ENCODE measurements around the gene KMT2D. TPM values are rescaled to one million over a fixed set of nuclear protein-coding genes. Genes with fewer than 3 reads are reported as not detected.
"Not testable (repeated sequence)": the region's sequence is repeated elsewhere in the genome, so short reads cannot be mapped to it uniquely, and the experiment has no call there.

Gene KMT2D
- polyA plus RNA-seq, 5 donors, result 47.8 to 69.3 (median 51.7) TPM

DNA sequence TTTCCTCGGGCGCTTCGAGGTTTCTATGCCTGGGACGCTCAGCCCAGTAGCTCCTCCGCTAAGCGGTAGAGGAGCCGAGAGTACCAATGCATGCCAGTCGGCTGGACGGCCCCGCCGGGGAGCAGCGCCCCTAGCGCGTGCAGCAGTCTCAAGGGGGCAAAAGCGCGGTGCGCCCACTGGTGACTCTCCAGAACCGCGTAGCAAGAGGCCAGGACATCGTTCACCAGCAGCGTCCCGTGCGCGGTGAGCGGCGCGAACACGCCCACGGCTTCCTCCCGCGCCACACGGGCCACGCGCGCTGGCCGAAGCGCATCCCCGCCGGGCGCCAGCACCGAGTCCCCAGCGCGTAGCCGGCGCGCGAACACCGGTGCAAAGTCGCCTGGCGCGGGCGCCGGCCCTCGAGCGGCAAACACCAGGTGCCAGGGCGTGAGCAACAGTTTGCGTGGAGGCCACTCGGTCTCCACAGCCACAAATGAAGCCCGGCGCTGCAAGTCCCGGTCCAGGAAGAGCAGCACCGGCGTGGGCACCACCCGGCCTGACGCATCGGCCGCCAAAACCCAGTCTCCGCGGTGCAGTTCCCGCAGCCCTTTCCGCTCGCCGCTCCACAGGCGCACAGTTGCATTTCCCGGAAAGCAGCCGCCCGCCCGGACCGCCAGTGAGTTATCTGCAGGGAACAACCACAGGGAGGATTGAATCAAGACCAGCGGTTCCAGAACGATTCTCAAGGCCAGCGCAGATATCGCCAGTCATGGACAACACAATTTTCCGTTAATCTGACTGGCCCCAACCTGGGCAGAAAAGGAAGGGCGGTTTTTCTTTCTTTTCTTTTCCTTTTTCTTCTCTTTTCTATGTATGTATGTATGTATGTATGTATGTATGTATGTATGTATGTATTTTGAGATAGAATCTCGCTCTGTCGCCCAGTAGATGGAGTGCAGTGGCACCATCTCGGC is 29.5 kb upstream of the KMT2D start:
- DNase-seq, result no peak

DNA sequence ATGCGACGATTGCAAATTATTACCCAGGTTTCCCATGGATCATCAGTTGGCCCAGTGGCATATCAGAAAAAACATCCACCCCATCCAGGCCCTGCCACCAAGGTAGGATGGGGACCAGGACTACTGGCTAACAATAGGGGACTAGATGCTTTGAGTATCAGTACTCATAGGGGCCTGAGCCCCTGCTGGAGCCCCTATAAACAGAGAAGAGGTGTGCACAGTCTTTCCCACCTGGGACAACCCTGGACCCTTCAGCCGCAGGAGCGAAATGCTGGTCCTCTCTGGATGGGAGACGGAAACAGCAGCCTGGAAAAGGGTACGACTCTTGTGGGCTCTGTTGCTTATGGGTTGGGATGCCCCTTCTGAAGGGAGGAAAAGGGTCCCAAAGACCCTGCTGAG is 28.3 kb upstream of the KMT2D start:
- no peak for DNase-seq

DNA sequence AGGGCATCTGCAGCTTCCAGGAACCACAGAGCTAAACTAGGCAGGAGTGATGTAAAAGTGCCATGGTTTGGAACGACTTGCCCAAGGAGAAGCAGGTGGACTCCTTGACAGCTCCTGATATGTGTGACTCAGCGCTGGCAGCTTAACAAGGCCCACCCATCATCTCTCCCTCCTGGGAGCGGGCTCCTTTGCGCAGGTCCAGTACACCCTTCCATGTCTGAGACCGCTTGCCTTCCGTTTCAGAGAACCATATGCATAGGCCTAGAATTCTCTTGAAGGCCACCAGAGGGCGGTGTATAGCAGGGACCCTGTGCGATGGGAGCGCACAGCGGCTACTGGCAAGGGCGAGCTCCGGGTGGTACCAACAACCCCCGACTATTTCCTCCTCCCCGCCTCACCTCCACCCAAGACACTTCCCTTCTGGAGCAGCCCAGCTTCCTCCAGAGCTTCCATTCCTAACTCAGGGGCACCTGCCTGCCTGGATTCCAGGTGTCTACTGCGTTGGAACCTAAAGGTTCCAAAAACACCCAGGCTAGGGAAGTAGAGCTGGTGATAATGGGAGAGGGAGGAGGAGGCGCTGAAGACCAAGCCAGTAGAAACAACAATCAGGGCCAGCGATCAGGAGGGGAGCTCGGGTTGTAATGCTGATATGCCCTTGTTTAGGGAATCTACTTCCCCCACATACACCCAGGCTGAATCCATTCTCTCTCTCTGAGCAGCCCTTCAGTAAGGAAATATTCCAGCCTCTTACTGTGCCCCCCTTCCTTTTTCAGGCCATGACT is 27.7 kb upstream of the KMT2D start:
- DNase-seq, result peak; percentile 77 to 78

DNA sequence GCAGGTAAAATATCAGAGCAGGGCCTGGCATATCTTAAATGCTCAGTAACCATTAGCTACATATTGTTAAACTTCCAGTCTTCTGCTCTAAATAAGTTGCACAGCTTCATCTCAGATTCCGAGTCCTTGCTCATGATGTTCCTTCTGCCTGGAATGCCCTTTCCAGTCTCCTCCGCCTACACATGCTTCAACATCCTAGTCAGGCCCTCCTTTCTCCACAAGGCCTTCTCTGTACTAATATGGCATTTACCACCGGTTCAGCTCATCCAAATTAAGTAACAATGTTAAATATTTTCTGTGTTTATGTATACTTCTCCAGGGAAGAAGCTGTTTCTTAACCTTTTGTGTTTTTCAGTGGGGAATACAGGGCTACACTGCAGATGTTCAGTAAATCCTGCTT is 25.5 kb upstream of the KMT2D start:
- no peak for DNase-seq

DNA sequence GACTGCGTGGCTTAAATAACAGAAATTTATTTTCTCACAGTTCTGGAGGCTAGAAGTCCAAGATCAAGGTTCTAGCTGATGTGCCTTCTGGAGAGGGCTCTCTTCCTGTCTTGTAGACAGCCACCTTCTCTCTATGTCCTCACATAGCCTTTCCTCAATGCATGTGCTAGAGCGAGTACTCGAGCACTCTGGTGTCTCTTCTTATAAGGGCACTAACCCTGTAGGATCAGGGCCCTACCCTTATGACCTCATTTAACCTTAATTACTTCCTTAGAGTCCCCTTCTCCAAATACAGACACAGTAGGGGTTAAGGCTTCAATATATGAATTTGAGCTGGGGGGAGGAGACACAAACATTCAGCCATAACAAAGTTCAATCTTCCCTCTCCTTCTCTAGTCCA is 23.8 kb upstream of the KMT2D start:
- DNase-seq, result no peak

DNA sequence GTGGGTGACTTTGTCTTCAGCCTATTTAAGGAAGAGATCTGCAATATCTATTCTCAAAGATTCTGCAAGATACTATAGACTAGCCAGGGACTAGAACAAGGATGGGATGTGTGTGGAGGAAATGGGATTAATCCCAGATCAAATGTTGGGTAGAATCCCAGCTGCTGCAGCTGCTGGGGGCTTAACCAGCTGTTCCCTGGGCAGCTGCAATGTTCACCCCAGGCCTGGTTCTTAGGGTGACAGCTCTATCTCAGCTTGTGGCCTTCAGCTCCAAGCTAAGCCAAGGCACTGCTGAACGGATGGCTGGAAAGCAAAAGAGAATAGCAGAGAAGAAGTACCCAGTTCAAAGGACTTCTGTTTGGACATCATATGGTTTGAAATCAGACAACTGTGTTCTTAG is 19.2 kb upstream of the KMT2D start:
- DNase-seq, result no peak

DNA sequence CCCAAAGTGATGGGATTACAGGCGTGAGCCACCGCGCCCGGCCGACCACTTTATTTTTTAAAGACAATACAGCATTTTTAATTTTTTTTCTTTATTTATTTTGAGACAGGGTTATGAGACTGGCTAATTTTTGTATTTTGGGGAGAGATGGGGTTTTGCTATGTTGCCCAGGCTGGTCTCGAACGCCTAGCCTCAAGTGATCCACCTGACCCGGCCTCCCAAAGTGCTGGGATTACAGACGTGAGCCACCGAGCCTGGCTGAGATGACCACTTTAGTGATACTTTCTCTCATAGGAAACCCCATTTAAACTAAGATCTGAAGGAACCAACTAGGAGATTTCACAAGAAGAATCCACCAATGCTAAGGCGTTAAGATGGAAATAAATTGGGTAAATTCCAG is 10.4 kb upstream of the KMT2D start:
- no peak for DNase-seq

DNA sequence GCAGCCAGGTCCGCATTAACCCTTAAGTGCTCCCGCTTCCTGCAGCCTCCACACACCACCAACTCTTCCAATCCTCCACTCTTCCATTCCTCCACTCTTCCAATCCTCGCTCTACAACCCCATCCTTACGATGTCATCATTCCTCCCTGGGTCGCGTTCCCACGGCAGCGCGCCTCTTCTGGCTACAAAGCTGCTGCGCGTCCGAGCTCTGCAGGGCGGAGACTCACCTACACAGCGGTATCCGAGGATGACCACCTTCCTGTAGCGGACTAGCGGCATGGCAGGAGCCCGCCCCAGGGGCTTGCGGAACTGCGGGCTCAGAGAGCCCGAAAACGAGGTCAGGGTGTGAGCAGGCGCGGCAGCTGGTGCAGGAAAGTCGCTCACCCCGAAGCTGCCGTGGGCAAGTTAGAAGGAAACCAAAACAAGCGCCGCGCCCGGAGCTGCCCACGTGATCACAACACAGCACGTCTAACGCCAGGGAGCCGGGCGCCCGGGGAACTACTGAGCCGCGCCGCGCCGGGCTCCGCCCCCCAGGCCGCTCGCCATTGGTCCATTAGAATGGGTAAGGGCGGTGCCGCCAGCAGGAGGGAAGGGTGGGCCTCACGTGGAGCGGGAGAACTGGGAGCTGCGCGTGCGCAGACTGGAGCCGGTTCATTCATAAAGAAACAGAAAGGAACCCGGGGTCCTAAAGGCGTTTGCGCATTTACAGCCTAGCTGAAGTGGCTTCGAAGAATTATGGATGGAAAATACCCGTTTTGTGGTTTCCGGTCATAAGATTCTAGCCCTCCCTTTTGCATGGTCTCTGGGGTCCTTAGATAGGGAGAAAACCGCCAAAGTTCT is 9.1 kb upstream of the KMT2D start, which contains the start of gene RHEBL1:
TSS of gene RHEBL1 (minus strand) at position 473 of the 840 bp plus-strand sequence. CDS start at position 279, 194 bp downstream.
- peak; percentile 96 to 97 for DNase-seq

DNA sequence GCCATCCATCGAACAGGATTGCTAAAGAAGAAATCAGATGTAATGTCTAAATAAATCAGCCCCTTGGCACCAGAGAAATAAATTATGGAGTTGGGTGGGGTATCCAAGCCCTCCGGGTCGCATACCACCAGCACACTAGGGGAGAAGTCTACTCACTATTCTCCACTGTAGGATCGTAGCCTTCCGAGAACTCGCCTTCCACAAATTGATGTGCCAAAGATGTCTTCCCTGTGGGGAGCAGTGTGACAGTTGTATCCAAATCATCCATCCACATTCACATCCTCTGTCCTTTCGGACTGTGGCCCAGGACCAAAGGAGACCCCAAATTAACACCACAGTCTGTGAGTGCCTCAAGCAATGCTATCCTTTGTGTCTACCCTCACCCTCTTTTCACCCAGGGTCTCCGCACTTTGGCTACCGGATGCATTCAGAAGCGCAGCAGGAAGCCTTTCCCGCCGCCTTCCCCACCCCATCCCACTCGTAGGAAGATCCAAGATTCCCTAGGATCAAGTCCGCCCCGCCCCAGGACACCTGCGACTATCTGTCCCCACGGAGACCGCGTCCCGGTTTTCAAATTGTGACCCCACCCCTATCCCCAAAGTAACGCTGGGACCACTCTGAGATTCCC is 8.4 kb upstream of the KMT2D start:
- DNase-seq, result no peak

DNA sequence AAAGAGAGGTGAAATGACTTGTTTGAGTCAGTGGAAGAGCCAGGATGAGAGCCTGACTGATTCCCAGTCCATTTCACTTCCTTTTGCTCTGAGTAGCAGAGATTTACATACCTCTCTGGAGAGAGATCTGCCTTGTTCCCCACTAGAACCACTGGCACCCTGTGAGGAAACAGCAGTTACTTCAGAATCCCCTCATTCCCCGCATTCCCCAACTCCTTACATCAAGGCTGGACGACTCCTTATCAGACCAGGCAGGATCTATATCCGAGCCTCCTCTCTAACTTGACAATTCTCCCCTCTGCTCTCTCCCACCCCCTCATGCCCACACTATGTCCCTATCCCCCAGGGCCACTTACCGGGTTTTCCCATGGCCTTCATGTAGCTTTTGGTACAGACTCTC is 5.5 kb upstream of the KMT2D start:
- DNase-seq, result no peak

DNA sequence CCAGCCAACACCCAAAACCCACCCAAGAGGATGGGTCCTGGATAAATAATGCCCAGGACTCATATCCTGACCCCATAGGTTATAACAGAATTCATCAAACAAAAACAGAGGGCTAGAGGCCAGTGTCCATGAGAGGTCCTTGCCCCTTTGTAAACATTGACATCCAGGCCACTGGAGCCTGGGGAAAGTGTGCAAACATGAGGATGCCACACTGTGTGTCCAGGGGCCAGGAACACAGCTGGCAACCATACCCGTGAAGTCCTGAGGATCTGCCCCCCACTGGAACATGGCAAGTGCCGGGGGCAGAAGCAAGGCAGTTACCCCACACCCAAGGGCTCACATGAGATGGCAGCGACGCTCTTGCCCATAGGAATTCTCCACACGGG is 4.2 kb upstream of the KMT2D start:
- DNase-seq, result no peak

DNA sequence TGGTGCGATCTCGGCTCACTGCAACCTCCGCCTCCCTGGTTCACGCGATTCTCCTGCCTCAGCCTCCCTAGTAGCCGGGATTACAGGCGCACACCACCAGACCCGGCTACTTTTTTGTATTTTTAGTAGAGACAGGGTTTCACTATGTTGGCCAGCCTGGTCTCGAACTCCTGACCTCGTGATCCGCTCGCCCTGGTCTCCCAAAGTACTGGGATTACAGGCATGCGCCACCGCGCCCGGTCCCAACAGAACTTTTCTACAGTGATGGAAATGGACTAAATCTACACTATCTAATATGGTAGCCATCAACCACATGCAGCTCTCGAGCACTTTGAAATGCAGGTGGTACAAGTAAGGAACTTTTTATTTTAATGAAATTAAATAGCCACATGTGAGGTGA is 1.3 kb upstream of the KMT2D start:
- DNase-seq, result not testable (repeated sequence)

DNA sequence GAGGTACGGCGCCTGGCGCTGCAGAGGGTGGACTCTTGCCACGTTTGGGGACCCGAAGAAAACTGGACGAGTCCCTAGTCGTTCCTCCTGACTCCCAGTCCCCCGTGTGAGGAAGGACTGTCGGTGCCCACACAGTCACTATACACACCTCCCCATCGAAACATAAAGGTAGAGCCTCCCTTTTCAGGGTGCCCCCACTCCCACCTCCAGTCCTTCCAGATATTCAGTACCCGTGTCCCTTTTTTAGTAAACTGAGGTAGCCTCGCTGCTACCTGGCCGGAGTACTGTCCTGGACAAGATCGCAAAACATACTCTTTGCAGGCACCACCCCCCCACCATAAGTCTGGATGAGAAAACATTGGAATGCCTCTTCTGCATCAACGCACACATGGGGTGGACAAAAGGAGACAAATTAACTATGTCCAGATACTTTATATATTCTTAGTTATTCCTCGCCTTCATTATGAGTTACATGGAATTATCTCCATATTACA is 610 bp upstream of the KMT2D start:
- no peak for DNase-seq

DNA sequence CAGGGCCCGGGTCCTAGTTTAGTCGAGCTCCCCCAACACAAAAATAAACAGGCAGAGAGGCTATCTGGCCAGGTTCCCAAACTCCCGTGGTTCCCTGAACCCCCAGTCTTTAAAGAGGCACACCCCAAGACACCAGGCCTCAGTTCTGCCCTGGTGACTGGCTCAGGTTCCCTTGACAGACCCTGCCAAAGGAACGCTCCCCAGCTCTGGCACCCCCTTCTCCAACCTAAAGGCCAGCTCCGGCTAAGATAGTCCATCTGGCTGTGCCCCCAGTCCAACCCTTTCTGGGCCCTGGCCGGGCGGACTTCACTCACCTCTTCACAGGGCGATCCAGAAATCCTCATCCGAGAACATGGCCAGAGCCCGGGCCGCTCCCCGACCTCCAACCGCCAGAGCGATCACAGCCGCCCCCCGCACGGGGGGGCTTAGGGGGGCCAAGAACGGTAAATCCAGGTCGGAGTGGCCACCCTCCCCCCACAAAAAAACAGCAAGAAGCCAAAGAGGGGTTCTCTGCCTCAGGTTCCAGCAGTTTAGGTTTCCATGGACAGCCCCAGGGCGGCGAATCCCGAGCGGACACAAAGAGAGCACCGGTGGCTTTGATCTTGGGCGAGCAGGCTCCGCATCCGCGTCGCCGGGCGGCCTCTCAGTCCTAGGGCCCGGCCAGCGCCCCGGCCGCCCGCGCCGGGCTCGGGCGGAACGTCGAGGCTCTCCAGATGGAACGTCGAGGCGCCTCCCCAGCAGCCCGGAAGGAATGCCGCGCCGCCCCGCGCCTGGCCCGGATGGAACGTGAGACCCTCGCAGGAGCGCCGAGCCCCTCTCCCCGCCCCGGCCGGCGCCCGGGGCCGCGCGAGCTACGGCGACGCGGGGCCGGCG is 1.1 kb downstream of the KMT2D start:
- DNase-seq, result peak in 1 of 2 donors; percentile 17

DNA sequence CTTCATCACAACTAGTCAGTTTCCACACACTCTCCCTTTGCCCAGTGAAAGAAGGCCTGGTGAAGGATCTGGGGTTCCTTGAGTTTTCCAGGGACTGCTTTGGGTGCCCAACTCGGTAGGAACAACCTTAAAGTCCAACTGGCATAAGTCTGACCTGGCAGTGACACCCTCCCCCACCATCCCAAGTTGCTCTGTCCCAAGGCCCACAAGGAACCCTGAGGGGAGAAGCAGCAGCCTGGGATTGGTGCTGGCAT is 1.6 kb downstream of the KMT2D start:
- DNase-seq, result no peak

DNA sequence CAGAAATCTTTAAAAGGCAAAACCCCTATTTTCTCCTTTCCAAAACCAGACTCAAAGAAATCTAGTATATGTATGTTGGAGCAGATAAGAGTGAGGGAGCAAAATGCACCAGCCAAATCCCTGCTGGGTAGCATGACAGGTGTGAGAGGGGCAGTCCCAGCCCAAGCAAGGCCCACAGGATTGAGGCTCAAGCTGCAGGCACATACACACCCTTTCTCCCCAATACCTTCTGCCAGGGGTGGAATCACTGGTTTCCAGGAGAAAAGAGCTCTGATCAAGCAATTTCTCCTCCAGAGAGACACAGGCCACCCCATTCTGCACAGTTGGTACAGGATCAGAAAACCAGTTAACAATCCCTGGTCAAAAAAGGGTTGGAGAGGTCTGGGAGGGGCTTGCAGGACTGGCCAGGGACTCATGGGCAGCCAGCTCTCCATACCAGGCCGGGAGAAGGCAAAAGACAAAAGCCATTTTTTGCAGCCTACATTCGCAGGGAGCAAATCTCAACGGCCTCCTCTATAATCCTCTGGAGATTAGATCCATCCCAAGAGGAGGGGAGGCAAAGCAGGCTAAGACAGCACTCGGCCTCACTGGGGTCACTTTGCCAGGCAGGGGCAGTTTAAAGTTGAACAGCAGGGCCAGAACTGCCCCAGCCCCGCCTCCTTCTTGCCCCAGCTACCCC is 2.1 kb downstream of the KMT2D start:
- no peak for DNase-seq

DNA sequence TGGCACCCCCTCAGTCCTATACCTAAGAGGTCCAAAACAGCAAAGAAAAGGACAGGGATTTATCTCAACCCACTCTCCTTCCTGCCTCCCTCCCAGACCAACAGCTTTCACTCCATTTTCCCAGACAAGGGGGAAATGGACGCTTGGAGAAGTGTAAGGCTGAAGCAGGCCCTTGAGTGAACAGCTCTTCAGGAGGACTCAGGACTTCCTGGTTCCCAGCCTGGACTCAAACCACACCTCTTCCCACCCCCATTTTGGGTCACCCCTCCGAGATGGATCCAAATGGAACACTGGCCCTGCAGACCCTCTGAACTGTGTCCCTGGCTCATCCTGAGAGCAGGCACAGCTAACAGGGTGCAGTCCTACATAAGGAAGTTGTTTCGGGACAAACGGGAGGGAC is 2.7 kb downstream of the KMT2D start:
- peak in 1 of 2 donors; percentile 26 for DNase-seq

DNA sequence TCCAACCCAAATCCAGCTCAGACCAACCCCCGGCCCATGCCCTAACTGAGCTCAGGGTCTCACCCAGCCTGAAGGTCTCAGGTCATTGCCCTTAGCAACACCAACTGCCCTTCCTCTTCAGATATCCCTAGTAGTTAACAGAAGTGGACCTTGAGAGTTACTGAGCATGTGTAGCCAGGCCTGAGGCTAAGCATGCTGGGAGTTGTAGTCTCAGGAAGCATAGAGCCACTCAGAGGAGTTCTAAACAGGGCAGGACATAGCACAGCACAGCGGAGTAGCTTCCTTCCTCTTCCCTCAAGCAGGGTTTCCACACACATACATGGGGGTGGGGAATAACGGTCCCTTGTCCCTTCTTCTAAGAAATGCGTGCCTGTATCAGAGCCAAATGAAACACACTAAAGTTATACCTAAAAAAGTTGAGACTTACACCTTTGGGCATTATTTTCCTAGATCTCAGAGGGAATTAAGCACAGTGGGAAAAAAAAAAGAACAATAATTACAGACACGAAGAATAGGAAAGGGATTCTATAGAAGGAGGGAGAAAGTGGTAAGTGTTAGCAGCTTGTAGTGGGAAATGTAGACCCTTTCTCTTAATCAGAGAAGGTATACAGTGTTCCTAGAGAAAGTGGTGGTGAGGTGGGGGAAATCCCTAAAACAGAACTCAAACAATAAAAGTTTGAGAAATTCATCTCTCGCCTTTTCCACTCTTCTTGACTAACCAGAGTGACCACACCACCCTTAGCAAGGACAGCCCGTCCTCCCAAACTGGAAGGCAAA is 4.4 kb downstream of the KMT2D start:
- DNase-seq, result peak in 1 of 2 donors; percentile 26

DNA sequence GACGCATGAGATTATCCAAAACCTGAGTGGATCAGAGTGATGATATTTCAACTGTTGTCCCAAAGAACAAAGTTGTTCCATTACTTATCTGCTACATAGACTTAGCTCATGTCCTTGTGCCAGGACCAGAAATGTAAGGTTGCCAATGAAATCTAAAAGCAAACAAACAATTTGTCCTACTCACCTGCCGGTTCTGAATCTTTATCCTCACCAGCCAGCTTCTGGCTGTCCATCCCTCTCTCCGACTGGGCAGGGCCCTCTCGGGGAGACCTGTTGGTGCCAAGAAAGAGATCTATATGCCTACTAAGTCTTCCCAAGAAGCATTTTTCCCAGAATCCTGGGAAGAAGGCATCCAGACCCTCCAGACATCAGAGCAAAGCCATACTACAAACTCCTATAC is 5.5 kb downstream of the KMT2D start:
- no peak for DNase-seq

Measured in right lung (tissue), 5 donors.